Large intestine (tissue), 3 donors: ENCODE data around the gene ZFAND3. TPM values are rescaled to one million over a fixed set of nuclear protein-coding genes. Genes with fewer than 3 reads are reported as not detected.
"Not testable (repeated sequence)": the region's sequence is repeated elsewhere in the genome, so short reads cannot be mapped to it uniquely, and the experiment has no call there.

Experiments
- DNase-seq, 2 donors: peaks; one replicate each; pipeline versions ENCODE4 v3.0.0 to v3.0.0-alpha.2; 2013
- H3K27ac ChIP-seq: one replicate; pipeline ENCODE4 v1.5.1; 2013; ENCODE audit warnings: low read length
- H3K27me3 ChIP-seq: 2 replicates; pipeline ENCODE4 v1.6.1; 2013; ENCODE audit warnings: low read length; ENCODE audit not compliant: control insufficient read depth, insufficient read depth
- H3K36me3 ChIP-seq: 2 replicates; pipeline ENCODE4 v1.6.1; 2013; ENCODE audit warnings: low read length; ENCODE audit not compliant: control insufficient read depth, insufficient read depth
- H3K4me1 ChIP-seq: one replicate; pipeline ENCODE4 v1.6.1; 2013; ENCODE audit warnings: low read length; ENCODE audit not compliant: control insufficient read depth, insufficient read depth
- H3K4me3 ChIP-seq: one replicate; pipeline ENCODE4 v1.5.1; 2013; ENCODE audit warnings: low read length
- H3K9me3 ChIP-seq: one replicate; pipeline ENCODE4 v1.6.1; 2013; ENCODE audit warnings: mild to moderate bottlenecking, low read depth, low read length, moderate library complexity; ENCODE audit not compliant: control insufficient read depth
- WGBS: methylation state at CpG from one replicate; pipeline ENCODE4 v1.1.5; 2013; ENCODE audit warnings: low lambda C conversion rate; ENCODE audit not compliant: insufficient coverage; 5-methylcytosine and 5-hydroxymethylcytosine counted together
- polyA plus RNA-seq: library from polyadenylated mRNA; unstranded; fragments of 120-200 nt; gene quantifications from one replicate; pipeline ENCODE4 v1.2.1, GENCODE V29; 2013

The ZFAND3 gene
- polyA plus RNA-seq, 1 donor: 82.3 TPM

DNA sequence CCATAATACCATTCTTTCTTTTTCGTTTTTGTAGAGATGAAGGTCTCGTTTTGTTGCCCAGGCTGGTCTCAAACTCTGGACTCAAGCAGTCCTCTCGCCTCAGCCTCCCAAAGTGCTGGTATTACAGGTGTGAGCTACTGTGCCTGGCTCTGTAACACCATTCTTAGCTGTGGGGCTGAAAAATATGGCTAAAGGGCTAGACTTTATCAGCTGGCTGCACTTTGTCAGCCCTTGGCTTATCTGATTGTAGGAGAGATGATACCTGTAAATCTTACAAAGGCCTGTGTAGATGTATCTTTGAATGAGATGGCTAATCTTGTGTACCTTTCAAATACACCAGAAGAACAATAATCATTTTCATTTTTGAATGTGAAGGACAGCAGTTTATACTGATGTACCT, 55.2 kb downstream of the ZFAND3 start:
- Histone ChIP-seq H3K9me3 (peaks cover 3% of the 10 kb centered on the region), H3K4me3 (no peak overlapping the region), H3K27me3 (no peaks in the 10 kb centered on the region), H3K36me3 (peaks cover 2% of the 10 kb centered on the region), H3K4me1 (no peaks in the 10 kb centered on the region), H3K27ac (no peak overlapping the region)
- WGBS: no CpG with 5 or more reads among the region's 3 CpGs
- DNase-seq: no peak

DNA sequence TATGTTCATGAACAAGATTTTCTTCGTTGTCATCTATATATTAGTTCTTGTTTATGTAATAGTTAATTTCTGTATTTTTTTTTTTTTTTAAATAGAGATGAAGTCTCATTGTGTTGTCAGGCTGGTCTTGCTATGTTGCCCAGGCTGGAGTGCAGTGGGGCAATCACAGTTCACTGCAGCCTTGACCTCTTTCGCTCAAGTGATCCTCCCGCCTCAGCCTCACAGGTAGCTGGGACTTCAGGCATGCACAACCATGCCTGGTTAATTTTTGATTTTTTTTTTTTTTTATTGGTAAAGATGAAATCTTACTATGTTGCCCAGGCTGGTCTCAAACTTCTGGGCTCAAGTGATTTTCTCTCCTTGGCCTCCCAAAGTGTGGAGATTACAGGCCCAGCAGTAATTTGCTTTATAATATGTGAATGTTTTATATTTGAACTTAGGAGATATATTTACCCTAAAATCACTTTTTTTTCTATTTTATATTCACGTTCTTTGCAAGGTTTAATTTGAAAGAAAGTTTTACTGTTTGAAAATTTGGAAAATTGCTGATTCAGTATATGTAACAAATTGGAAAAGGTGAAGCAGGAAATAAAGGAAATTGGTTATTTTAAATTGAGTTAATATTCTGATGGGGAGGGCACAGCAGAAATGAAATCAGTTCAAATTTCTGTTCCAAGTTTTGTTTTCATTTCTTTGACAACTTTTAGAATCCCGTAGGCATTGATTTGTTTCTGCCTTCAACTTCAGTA, 56.2 kb downstream of the ZFAND3 start:
- Histone ChIP-seq H3K4me3 (no peak overlapping the region), H3K4me1 (no peaks in the 10 kb centered on the region)

DNA sequence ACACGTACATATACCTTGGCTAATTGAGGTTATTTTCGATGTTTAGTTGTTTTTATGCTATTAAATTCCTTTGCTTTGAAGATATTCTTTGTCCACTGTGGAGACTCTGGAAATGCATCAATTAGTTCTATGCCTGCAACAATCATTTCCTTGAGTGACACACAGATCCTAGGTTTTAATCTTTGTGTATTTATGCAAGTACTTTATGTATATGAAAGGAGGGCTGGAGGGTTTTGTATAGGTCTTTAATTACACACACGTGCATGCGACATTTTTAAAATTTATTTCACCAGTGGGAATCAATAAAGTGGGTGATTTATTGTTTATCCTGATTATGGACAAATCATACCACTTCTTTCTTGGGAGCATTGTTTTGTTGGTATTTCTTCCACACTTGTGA, 57.3 kb downstream of the ZFAND3 start:
- H3K27me3 ChIP-seq: no peaks in the 10 kb centered on the region
- H3K4me3 ChIP-seq: no peak overlapping the region
- H3K27ac ChIP-seq: no peak overlapping the region
- WGBS: 100% methylated on average over 2 of the region's 4 CpGs
- H3K9me3 ChIP-seq: peaks cover 3% of the 10 kb centered on the region
- DNase-seq: no peak
- H3K4me1 ChIP-seq: no peaks in the 10 kb centered on the region
- H3K36me3 ChIP-seq: peaks cover under 1% of the 10 kb centered on the region

More for the DNA sequence above, 56.2 kb downstream of the ZFAND3 start:
- Histone ChIP-seq H3K27me3 (no peaks in the 10 kb centered on the region), H3K27ac (no peak overlapping the region), H3K9me3 (peaks cover 3% of the 10 kb centered on the region), H3K36me3 (peaks cover 2% of the 10 kb centered on the region)
- no peak for DNase-seq
- WGBS: 100% methylated on average over 2 of the region's 5 CpGs

DNA sequence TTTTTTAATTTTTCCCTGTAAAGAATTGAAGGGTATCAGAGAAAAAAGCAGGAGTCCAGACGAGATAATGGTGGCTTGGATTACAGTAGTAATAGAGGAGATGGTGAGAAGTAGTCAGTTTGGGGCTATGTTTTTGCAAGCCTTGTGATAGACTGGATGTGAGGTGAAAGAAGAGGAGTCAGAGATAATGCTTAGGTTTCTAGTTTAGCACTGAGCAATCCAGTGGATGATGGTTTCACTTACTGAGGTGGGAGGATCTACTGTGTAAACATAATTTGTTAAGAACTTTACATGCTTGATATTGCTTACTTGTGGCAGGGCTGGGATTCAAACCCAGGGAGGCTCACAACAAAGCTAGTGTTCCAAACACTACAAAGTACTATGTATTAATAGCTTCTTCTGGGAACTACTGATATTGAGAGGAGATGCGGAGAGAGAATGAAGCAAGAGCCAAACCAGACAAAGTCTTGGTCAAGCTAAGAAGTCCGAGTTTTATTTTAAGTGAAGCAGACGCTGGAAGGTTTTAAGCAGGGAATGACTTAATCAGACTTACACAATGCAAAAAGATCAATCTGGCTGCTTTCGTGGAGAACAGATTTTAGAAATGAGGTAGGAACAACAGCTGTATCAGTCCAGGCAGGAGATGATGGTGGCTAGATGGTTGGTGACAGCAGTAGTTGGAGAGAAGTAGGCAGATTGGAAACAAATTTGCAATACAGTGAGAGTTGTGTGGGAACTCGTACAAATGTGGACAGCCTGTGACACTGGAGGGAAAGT, 58.0 kb downstream of the ZFAND3 start:
- Histone ChIP-seq H3K4me1 (no peaks in the 10 kb centered on the region), H3K9me3 (peaks cover 3% of the 10 kb centered on the region), H3K4me3 (no peak overlapping the region), H3K27ac (no peak overlapping the region), H3K36me3 (no peaks in the 10 kb centered on the region), H3K27me3 (no peaks in the 10 kb centered on the region)
- WGBS: 93% methylated on average over 2 of the region's 6 CpGs
- no peak for DNase-seq

DNA sequence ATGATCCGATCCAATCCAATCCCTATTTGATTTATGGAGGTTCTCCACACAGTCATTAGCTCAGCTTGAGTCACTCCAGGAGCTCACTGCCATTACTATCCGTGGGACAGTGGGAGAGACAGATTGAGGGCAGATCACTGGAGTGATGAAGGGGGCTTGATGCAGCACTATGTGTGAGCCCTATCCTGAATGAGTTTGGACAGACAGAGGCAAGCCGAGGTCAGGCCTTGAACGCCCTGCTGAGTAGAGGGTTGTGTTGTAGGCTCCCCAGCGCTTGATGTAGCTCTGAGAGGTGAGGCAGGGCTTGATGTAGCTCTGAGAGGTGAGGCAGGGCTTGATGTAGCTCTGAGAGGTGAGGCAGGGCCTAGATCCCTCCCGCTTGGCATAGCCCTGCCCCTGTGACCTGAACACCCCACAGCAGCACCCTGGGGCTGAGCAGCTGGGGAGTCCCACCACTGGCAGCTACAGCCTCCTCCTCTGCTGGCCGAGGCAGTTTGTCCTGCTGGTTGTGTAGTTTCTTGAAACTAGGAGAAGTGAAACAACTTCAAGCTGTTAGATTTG, 58.7 kb downstream of the ZFAND3 start:
- H3K27me3 ChIP-seq: no peaks in the 10 kb centered on the region
- WGBS: no CpG with 5 or more reads among the region's 7 CpGs
- H3K27ac ChIP-seq: no peak overlapping the region
- H3K36me3 ChIP-seq: no peaks in the 10 kb centered on the region
- DNase-seq: no peak
- no peaks in the 10 kb centered on the region for H3K9me3 ChIP-seq
- H3K4me3 ChIP-seq: no peak overlapping the region
- no peaks in the 10 kb centered on the region for H3K4me1 ChIP-seq

DNA sequence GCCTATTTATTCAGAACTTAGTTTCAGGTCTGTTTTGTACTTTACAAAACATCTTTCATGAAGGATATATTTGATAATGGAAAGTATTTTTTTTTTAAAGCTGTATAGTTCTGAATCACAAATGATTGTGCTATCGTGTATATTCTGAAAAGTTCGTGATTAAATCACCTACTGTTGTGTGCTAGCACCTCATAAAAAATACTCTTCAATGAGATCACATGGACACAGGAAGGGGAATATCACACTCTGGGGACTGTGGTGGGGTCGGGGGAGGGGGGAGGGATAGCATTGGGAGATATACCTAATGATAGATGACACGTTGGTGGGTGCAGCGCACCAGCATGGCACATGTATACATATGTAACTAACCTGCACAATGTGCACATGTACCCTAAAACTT, 61.1 kb downstream of the ZFAND3 start:
- WGBS: no CpG with 5 or more reads among the region's 5 CpGs
- DNase-seq: not testable (repeated sequence)

DNA sequence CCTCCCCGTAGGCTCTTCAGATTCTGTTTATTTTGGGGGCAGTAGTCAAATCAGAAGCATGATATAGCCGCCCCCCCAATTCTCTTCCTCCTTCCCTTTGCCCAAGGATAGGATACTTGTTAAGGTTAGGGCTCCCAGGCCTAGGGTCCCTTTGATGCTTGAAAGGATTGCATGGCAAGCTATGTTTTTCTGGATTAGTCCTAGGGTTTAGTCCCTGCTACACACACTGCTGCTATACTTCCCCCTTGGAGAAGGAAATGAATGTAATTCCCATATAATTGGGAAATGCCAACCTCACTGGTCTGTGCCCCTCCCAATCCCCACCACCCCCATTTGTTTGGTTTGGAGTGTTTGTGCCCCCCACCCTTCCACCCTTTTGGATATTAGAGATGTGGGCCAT, 62.8 kb downstream of the ZFAND3 start:
- no peak overlapping the region for H3K4me3 ChIP-seq
- no peaks in the 10 kb centered on the region for H3K9me3 ChIP-seq
- H3K36me3 ChIP-seq: no peaks in the 10 kb centered on the region
- no peaks in the 10 kb centered on the region for H3K4me1 ChIP-seq
- H3K27me3 ChIP-seq: no peaks in the 10 kb centered on the region
- WGBS: no CpG with 5 or more reads among the region's 2 CpGs
- no peak for DNase-seq
- no peak overlapping the region for H3K27ac ChIP-seq

More for the DNA sequence above, 61.1 kb downstream of the ZFAND3 start:
- not testable (repeated sequence) for H3K27me3 ChIP-seq, H3K4me3 ChIP-seq, H3K36me3 ChIP-seq, H3K9me3 ChIP-seq, H3K27ac ChIP-seq, H3K4me1 ChIP-seq

DNA sequence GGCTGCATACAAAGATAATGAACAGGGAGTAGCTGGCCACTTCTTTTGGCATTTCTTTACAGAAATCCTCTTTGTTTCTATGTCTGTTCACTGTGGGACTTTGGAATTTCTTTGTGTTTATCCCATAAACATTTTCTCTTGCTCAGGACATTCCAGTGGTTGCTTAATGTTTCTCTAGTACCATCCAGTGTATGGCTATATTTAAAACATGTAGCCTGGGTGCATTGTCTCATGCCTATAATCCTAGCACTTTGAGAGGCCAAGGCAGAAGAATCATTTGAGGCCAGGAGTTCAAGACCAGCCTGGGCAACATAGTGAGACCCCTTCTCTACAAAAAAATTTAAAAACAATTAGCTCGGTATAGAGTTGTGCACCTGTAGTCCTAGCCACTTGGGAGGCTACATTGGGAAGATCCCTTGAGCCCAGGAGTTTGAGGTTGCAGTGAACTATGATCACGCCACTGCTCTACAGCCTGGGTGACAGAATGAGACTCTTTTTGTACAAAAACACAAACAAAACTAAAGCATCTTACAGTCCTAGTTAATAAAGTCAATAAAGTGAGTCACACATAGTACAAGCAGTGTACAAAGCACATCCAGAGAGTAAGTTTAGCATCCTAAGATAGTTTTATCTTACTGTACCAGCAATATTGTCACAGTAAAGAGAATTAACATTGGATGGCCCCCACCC, 63.3 kb downstream of the ZFAND3 start:
- no CpG with 5 or more reads among the region's 2 CpGs for WGBS
- Histone ChIP-seq H3K9me3 (no peaks in the 10 kb centered on the region), H3K27me3 (no peaks in the 10 kb centered on the region), H3K36me3 (no peaks in the 10 kb centered on the region), H3K4me1 (no peaks in the 10 kb centered on the region), H3K4me3 (no peak overlapping the region), H3K27ac (no peak overlapping the region)
- DNase-seq: peak; percentile 3 to 12

DNA sequence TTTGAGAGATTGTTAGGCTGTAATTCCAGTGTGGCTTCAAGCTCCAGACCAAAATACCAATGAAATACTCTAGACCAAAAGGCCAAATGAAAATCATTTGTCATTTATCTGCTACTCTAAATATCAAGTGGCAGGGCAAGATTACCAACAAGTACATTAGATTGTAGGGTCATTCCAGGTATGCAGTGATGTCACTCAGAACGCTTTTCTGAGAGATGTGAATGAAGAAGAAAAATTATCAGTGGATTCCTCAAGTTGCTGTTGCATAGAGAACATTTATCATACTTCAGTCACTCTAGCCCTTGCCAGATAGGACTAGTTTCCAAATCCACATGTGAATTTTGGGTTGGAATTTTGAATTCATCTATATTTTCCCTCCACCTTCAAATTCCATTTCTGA, 65.0 kb downstream of the ZFAND3 start:
- Histone ChIP-seq H3K4me3 (no peak overlapping the region), H3K27ac (no peak overlapping the region), H3K9me3 (no peaks in the 10 kb centered on the region), H3K36me3 (no peaks in the 10 kb centered on the region), H3K27me3 (no peaks in the 10 kb centered on the region), H3K4me1 (no peaks in the 10 kb centered on the region)
- DNase-seq: no peak
- 100% methylated on average over 1 of the region's 1 CpG for WGBS

DNA sequence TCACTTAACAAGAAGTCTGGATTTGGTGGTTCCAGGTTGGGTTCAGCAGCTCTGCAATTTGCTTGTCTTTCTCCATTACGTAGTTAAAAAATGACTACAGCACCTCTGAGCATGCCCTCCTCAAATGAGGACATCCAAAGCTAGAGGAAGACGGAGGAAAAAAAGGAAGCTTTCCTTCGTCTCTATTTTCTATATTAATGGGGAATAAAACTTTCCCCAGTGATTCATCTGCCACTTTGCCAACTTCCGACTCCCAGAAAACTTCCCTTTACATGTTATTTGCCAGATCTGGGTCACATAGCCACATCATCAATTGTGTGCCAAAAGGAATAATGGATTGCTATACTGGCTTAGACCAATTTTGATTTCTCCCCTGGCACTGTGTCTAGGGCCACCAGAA, 69.5 kb downstream of the ZFAND3 start:
- no peaks in the 10 kb centered on the region for H3K27me3 ChIP-seq
- no CpG with 5 or more reads among the region's 4 CpGs for WGBS
- H3K4me3 ChIP-seq: no peak overlapping the region
- peaks cover 6% of the 10 kb centered on the region for H3K9me3 ChIP-seq
- no peak overlapping the region for H3K27ac ChIP-seq
- DNase-seq: no peak
- H3K4me1 ChIP-seq: no peaks in the 10 kb centered on the region
- no peaks in the 10 kb centered on the region for H3K36me3 ChIP-seq
